HG03135 (cell line): ENCODE results near the gene HS3ST3A1.

Experiments
- ATAC-seq: cut with Tn5 transposase; IDR thresholded peaks from one replicate; pipeline ENCODE4 v1.9.1; 2021; ENCODE audit warnings: mild to moderate bottlenecking, moderate library complexity; ENCODE audit not compliant: unreplicated experiment

HS3ST3A1 gene

DNA sequence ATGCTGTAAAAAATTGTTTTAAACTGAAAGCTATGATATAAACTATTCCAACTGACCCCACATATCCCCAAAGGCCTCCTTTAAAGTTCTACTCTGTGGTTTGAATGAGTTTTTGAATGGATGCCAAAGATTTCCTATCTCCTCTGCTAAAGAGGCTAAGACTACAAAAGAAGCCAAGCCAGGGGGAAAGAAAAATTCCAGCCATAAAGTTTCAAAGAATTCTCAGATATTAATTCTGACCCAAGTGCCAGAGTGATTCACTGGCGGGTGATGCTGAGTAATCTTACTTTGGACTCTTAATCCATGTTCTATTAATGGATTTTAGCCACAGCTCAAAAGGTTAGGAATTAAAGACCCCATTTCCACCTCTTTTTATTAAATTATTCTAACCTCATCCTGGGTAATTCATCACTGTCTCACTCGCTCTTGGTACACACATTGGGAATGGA, 60.7 kb downstream of the HS3ST3A1 start:
- ATAC-seq = no peak

DNA sequence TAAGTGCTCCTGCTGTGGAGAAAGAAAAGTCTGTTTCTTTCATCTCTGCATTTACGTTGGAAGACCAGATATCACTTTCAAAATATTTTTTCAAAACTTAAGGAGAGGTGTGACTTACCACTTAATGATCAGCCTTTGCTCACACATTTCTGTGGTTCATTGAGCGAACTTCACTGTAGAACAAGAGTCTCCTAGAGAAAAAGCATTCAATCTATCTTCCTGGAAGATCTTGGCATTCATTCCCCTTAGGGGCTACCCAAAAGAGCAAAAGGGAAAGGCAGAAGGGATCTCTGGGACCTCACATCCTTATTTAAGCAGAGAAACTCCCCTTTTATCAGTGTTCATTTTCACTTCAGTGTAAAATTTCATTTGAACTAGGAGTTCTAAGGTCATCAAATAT, 61.2 kb downstream of the HS3ST3A1 start:
- ATAC-seq = no peak

- ATAC-seq = no peak
Observed at GRCh38 chr17:13539421-13539820, 62.3 kb downstream of the HS3ST3A1 start.

GRCh38 chr17:13538841-13539411, 62.8 kb downstream of the HS3ST3A1 start:
- no peak for ATAC-seq

DNA sequence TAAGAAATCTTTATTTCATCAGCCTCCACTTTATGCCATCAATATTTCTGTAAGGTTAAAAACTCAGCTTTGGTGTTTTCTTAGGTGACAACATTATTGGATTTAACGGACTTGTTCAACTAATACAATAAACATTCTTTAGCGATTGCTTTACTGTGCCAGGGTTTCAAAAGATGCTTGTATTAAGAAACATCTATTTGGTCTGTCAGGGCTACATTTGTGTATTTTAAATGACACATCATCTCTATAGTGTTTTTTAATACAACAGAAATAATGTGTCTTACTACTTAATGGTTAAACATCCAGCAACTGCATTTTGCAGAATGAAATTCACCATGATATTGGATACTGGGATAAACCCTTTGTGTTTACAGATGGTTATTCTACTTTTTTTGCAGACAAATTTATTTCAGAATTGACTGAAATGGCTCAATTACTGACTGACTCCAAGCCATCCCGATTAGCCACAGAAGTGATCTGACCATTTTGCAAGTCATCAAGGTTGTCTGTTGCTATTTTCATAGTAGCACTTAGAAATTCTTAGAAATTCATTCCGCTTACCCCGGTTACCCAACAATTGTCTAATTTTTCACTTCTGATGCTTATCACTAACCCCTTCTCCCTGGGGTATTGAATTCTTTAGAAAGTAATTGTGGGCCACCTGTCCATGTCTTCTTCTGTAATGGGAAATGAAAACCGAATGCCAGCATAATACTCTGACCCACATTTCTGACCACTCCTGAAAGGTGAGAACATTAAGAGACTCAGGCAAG, 63.7 kb downstream of the HS3ST3A1 start:
- no peak for ATAC-seq

GRCh38 chr17:13537167-13537731, 64.5 kb downstream of the HS3ST3A1 start:
- ATAC-seq = no peak

- ATAC-seq = no peak
Observed at GRCh38 chr17:13534946-13535345, 66.8 kb downstream of the HS3ST3A1 start.

- no peak for ATAC-seq
Observed at GRCh38 chr17:13531721-13532120, 70.0 kb downstream of the HS3ST3A1 start.

GRCh38 chr17:13525876-13526275, 75.9 kb downstream of the HS3ST3A1 start:
- ATAC-seq = no peak

GRCh38 chr17:13523164-13523563, 78.6 kb downstream of the HS3ST3A1 start:
- ATAC-seq = no peak

DNA sequence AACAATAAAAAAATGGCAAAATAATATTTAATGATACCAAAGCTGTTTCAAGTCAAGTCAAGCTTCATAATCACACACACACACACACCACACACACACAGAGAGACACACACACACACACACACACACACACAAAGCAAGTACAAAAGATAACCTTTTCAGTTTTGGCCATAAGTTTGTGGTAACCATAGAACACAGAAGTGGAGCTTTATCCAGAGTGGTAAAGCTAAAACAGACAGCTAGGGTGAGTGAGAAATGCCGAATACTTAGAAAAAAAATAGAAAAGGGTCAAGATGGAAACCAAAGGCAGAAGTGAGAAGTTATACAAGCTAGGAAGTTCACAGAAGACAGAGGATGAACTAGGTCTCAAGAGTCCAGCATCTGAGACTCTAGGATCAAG, 79.0 kb downstream of the HS3ST3A1 start:
- no peak for ATAC-seq

- no peak for ATAC-seq
Observed at GRCh38 chr17:13521784-13522183, 79.9 kb downstream of the HS3ST3A1 start.

- ATAC-seq = no peak
Observed at GRCh38 chr17:13520899-13521572, 80.7 kb downstream of the HS3ST3A1 start.

DNA sequence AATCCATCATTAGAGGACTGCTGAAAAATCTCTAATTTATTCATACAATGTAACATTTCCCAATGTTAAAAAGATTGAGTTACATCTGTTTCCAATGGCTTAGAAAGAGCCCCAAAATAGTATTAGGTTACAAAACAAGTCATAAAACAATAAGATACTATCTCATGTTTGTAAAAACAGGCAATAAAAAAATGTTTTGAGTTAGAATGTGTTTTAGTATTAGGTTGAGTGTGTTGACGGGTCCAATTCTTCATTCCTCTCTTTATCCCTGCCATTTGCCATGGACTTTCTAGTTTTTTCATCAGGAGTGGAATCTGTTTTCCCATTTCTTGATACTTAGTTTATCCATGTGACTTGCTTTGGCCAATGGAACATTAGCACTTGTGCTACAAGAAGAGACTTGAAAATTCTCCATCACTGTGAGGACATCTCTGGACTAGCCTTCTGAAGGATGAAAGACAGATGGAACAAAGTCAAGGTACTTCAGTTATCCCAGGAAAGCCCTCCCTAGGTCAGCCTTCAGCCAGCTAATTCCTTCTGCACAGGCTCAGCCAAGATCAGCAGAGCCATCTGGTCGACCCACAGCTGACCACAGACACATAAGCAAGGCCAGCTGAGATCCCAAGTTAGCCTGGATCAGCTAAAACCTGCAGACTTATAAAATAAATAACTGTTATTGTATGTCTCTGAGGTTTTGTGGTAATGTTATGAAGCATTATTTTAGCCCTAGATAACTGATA, 83.3 kb downstream of the HS3ST3A1 start:
- ATAC-seq = no peak

GRCh38 chr17:13513039-13513405, 88.7 kb downstream of the HS3ST3A1 start:
- ATAC-seq = no peak

- no peak for ATAC-seq
Observed at GRCh38 chr17:13510062-13510461, 91.7 kb downstream of the HS3ST3A1 start.

DNA sequence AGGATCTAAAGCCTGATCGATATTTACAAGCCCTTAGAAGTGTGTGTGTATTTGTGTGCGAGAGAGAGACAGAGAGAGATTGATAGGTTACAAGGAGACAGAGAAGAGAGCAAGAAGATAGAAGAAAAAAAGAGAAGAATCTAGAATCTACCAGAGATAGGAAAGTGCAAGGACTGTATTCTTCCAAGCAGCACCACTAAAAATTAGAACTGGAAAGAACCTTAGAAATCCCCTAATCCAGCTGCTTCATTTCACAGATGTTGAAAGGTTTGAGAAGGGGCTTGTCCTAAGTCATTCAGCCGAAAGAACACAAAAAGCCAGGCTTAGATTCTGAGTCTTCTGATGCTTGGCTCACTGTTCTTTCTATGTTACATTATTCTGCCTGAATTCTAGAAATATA, 92.2 kb downstream of the HS3ST3A1 start:
- no peak for ATAC-seq

DNA sequence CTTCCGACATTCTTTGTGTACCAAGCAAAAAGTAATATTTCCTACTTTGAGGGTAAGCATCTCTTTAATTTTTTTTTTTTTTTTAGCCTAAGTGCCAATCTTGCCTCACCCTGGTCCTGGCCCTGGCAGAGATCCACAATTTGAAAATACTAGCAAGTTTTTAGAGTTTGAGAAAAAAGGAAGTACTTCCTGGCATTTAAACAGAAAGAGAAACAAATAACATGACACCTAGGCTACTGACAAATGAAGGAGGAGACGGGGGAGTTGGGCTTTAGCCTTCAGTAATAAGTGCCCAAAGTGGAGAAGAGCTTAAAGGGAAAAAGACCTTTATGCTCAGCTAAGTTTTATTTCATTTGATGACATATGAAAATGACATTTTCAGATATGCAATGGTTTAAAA, 92.8 kb downstream of the HS3ST3A1 start:
- no peak for ATAC-seq

GRCh38 chr17:13503526-13503925, 98.2 kb downstream of the HS3ST3A1 start:
- ATAC-seq = no peak

- no peak for ATAC-seq
Observed at GRCh38 chr17:13502263-13502662, 99.5 kb downstream of the HS3ST3A1 start.

GRCh38 chr17:13500947-13501346, 100.8 kb downstream of the HS3ST3A1 start:
- no peak for ATAC-seq
